HG03039 (cell line): Measurements from ENCODE around the gene MBD2.

Experiments used
- ATAC-seq: cut with Tn5 transposase; IDR thresholded peaks from one replicate; pipeline ENCODE4 v1.9.1; 2021; ENCODE audit warnings: mild to moderate bottlenecking, moderate library complexity; ENCODE audit not compliant: unreplicated experiment

The MBD2 gene

DNA sequence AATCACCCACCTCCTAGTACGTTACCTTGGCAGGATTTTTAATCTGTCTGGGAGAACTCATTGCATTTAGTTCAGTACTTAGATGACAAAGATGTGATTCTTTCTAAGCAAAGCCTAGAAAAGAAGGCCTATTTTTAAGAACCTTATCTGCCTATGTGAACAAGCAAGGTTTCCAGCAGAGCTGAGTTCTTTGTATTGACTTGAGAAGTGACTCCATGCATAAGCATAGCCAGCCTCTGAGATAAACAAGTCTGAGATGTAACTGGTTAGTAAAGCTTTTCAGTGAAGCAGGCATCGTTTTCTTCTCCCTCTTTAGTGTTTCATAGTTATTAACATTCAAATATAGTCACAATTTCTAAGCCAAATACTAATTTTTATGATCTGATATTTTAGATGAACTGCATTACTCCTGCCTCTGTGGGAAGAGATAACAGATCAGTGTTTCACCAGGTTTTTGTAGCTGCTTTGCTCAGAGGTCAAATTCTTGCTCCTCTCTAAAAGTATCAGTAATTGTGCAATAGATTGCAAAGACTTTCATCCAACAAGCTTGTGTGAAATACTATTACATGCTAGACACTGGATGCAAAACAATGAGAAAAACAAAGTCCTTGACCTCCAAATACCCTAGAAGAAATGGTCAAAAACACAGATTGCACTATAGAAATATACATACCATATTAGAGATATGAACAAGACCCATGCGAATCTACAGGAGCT is 107.8 kb downstream of the MBD2 start:
- no peak for ATAC-seq

DNA sequence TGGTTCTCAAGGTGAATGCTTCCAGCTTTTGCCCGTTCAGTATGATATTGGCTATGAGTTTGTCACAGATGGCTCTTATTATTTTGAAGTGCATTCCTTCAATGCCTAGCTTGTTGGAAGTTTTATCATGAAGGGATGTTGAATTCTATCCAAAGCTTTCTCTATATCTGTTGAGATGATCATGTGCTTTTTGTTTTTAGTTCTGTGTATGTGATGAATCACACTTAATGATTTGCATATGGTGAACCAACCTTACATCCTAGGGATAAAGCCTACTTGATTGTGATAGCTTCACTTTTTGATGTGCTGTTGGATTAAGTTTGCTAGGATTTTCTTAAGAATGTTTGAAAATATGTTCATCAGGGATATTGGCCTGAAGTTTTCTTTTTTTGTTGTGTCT is 112.1 kb downstream of the MBD2 start:
- ATAC-seq: no peak

DNA sequence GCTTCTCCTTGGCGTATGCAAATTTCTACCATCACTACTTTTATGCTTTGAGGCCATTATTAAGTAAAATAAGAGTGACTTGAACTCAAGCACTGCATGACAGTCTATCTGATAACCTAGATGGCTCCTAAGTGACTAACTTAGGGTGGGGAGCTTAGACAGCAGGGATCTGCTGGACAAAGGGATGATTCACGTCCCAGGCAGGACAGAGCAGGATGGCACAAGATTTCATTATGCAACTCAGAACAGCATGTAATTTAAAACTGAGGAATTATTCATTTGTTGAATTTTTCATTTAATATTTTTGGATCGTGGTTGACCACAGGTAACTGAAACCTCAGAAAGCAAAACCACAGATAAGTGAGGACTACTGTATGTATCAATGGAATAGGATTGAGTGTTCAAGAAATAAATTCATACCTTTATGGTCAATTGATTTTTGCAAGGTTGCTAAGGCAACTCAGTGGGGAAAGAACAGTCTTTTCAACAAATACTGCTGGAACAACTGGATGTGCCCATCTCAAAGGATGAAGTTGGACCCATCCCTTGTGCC is 115.3 kb downstream of the MBD2 start:
- no peak for ATAC-seq

DNA sequence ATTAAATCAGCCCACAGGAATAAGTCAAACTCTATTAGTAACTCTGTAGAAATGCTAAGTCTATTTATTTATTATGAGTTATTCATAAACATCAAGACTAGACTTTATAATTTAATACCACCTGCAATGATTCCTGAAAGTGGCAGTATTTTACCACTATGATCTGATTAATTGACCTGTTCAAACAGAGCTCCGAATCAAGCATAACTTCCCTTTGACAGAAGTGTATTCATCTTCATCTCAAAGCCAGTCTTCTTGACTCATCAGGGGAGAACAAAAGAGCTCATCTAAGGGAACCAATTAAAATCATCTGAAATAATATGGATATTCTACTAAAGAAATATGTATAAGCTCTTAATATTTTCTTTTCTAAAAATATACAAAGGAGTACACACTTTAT is 122.3 kb downstream of the MBD2 start:
- ATAC-seq: no peak
